GM12891 (cell line): ENCODE data around the gene GUCY1A1.

Source experiments
- PAX5 ChIP-seq: IDR thresholded peaks from 2 replicates; pipeline ENCODE4 v1.6.1; 2011; ENCODE audit warnings: low read length, moderate library complexity, mild to moderate bottlenecking; ENCODE audit not compliant: insufficient read depth, severe bottlenecking
- POLR2A ChIP-seq: IDR thresholded peaks from 2 replicates; pipeline ENCODE4 v1.6.1; 2011; ENCODE audit warnings: low read depth, low read length, control low read depth
- POLR2AphosphoS5 ChIP-seq: IDR thresholded peaks from 2 replicates; pipeline ENCODE4 v1.6.1; 2011; ENCODE audit warnings: low read depth, low read length, control low read depth
- POU2F2 ChIP-seq: IDR thresholded peaks from 2 replicates; pipeline ENCODE4 v1.6.1; 2011; ENCODE audit warnings: low read depth, mild to moderate bottlenecking, control low read depth, low read length, moderate library complexity
- SPI1 ChIP-seq: IDR thresholded peaks from 2 replicates; pipeline ENCODE4 v1.6.1; 2011; ENCODE audit warnings: low read depth, low read length, control low read depth
- TAF1 ChIP-seq: IDR thresholded peaks from 2 replicates; pipeline ENCODE4 v1.6.1; 2011; ENCODE audit warnings: low read depth, low read length, control low read depth

- TF ChIP-seq POLR2A (no peak), POLR2AphosphoS5 (no peak), TAF1 (no peak), PAX5 (no peak), POU2F2 (no peak), SPI1 (0 out of 2 replicates have a peak, but pooled peaks have one; percentile 1)
Measured at GRCh38 chr4:155639704-155640523, 26.7 kb upstream of the GUCY1A1 start.
